ENCODE measurements around the gene SYNGAP1.
A peak's percentile ranks its signal among the peaks of the same experiment; 100 is the strongest.

Gene SYNGAP1

GRCh38 chr6:33427585-33428223 lies 7.8 kb downstream of the SYNGAP1 start:
- 0 out of 2 replicates have a peak, but pooled peaks have one; percentile 6 for TF ChIP-seq CTCF (conservative IDR thresholded peaks at IDR 0.05; ENCODE audit: low read depth, low read length)

GRCh38 chr6:33428224-33428965 lies 8.5 kb downstream of the SYNGAP1 start:
- H3K27me3 ChIP-seq (ENCODE audit: insufficient read depth, low read depth): no peaks in the 10 kb centered on the region
- no peaks in the 10 kb centered on the region for H4K20me1 ChIP-seq (ENCODE audit: insufficient read depth)
- peak; percentile 64 for TF ChIP-seq CTCF (conservative IDR thresholded peaks at IDR 0.05; ENCODE audit: low read depth, low read length)
- peak overlapping the region; percentile 60; the same call in 1 of the 2 replicates for H3K9ac ChIP-seq
- peak overlapping the region; percentile 27 for H3K4me2 ChIP-seq
- H3K4me3 ChIP-seq (IDR thresholded peaks at IDR 0.05; ENCODE audit: insufficient read depth, low read depth, low read length): no peak overlapping the region
- H2AFZ ChIP-seq (ENCODE audit: low read depth): peak overlapping the region; percentile 67; the same call in 1 of the 2 replicates
- no peaks in the 10 kb centered on the region for H3K79me2 ChIP-seq (ENCODE audit: insufficient read depth, low read depth)
- H3K4me1 ChIP-seq (ENCODE audit: low read depth, poor library complexity, severe bottlenecking): peaks cover 45% of the 10 kb centered on the region
- no peaks in the 10 kb centered on the region for H3K36me3 ChIP-seq (ENCODE audit: insufficient read depth)
- H3K27ac ChIP-seq: peak overlapping the region; percentile 8; the same call in 1 of the 2 replicates

More at GRCh38 chr6:33427585-33428223, 7.8 kb downstream of the SYNGAP1 start:
- no peaks in the 10 kb centered on the region for H3K27me3 ChIP-seq (ENCODE audit: insufficient read depth, low read depth)
- H3K4me3 ChIP-seq (IDR thresholded peaks at IDR 0.05; ENCODE audit: insufficient read depth, low read depth, low read length): no peak overlapping the region
- H3K27ac ChIP-seq: no peak overlapping the region
- H2AFZ ChIP-seq (ENCODE audit: low read depth): peak overlapping the region; percentile 47; the same call in 1 of the 2 replicates
- H3K36me3 ChIP-seq (ENCODE audit: insufficient read depth): no peaks in the 10 kb centered on the region
- H3K9ac ChIP-seq: peak overlapping the region; percentile 60; the same call in 1 of the 2 replicates
- no peaks in the 10 kb centered on the region for H3K79me2 ChIP-seq (ENCODE audit: insufficient read depth, low read depth)
- H3K4me2 ChIP-seq: peak overlapping the region; percentile 76
- no peaks in the 10 kb centered on the region for H4K20me1 ChIP-seq (ENCODE audit: insufficient read depth)
- peaks cover 45% of the 10 kb centered on the region for H3K4me1 ChIP-seq (ENCODE audit: low read depth, poor library complexity, severe bottlenecking)

- no peak overlapping the region for H3K4me3 ChIP-seq (IDR thresholded peaks at IDR 0.05; ENCODE audit: insufficient read depth, low read depth, low read length)
- H3K27ac ChIP-seq: no peak overlapping the region
- H2AFZ ChIP-seq (ENCODE audit: low read depth): no peak overlapping the region
- no peaks in the 10 kb centered on the region for H3K36me3 ChIP-seq (ENCODE audit: insufficient read depth)
- peaks cover 41% of the 10 kb centered on the region for H3K4me1 ChIP-seq (ENCODE audit: low read depth, poor library complexity, severe bottlenecking)
- peak overlapping the region; percentile 27; the same call in 1 of the 2 replicates for H3K4me2 ChIP-seq
- no peaks in the 10 kb centered on the region for H4K20me1 ChIP-seq (ENCODE audit: insufficient read depth)
- H3K79me2 ChIP-seq (ENCODE audit: insufficient read depth, low read depth): no peaks in the 10 kb centered on the region
- no peak for TF ChIP-seq CTCF (conservative IDR thresholded peaks at IDR 0.05; ENCODE audit: low read depth, low read length)
- H3K9ac ChIP-seq: peak overlapping the region; percentile 60; the same call in 1 of the 2 replicates
- no peaks in the 10 kb centered on the region for H3K27me3 ChIP-seq (ENCODE audit: insufficient read depth, low read depth)
Observed at GRCh38 chr6:33428966-33429749, 9.3 kb downstream of the SYNGAP1 start.

GRCh38 chr6:33429750-33430052 lies 9.8 kb downstream of the SYNGAP1 start:
- peak overlapping the region; percentile 11; the same call in 1 of the 2 replicates for H3K4me2 ChIP-seq
- H3K9ac ChIP-seq: no peak overlapping the region
- TF ChIP-seq CTCF (conservative IDR thresholded peaks at IDR 0.05; ENCODE audit: low read depth, low read length): no peak
- no peak overlapping the region for H3K4me3 ChIP-seq (IDR thresholded peaks at IDR 0.05; ENCODE audit: insufficient read depth, low read depth, low read length)
- H3K27me3 ChIP-seq (ENCODE audit: insufficient read depth, low read depth): no peaks in the 10 kb centered on the region
- H3K27ac ChIP-seq: no peak overlapping the region
- peaks cover 36% of the 10 kb centered on the region for H3K4me1 ChIP-seq (ENCODE audit: low read depth, poor library complexity, severe bottlenecking)
- no peaks in the 10 kb centered on the region for H4K20me1 ChIP-seq (ENCODE audit: insufficient read depth)
- no peaks in the 10 kb centered on the region for H3K79me2 ChIP-seq (ENCODE audit: insufficient read depth, low read depth)
- no peak overlapping the region for H2AFZ ChIP-seq (ENCODE audit: low read depth)
- H3K36me3 ChIP-seq (ENCODE audit: insufficient read depth): no peaks in the 10 kb centered on the region

Measured in KMS-11 (cell line).